Erythroblast (primary cell): ENCODE results near the gene USP5.

Experiments
- GATA1 ChIP-seq: IDR thresholded peaks from 2 replicates; pipeline ENCODE4 v1.6.1; 2011; ENCODE audit warnings: low read depth, mild to moderate bottlenecking, control low read depth, low read length, moderate library complexity
- POLR2A ChIP-seq: IDR thresholded peaks from 2 replicates; pipeline ENCODE4 v1.6.1; 2011; ENCODE audit warnings: mild to moderate bottlenecking, low read length

DNA sequence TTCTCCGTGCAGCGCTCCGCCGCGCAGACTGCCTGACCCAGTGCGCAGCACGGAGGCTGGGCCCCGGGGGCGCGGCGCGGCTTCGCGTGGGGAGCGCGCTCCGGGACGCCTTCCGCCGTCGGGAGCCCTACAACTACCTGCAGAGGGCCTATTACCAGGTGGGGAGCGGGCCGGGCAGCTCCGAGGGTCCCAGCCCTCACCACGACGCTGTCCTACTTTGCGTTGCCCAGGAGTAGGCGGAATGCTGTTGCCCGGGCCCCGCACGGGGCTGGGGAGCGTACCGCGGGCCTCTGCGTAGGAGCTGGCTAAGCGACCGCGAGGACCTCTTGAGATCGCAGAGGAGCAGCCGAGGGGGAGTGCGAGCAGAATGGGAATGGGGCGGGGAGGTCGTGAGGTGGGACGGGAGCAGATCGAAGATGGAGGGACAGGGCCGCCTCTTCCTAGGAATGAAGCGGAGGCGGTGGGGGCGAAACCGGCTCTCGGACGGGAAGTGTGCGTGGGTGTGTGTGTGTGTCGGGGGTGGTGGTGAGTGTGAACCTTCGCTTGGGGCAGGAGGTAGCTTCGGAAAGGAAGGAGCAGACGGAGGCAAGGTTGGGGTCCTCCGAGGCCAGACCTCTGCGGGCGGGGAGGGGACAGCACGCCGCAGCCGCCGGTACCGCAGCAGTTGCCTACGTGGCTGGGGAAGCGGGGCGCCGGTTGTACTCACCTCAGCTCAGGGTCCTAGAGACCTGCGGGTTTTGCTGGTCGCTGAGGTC lies 23.0 kb upstream of the USP5 start:
- TF ChIP-seq POLR2A (no peak), GATA1 (no peak)
